ENCODE data around the gene SYN1.
A peak's percentile ranks its signal among the peaks of the same experiment; 100 is the strongest.
"Not testable (repeated sequence)": the region's sequence is repeated elsewhere in the genome, so short reads cannot be mapped to it uniquely, and the experiment has no call there.

The SYN1 gene

DNA sequence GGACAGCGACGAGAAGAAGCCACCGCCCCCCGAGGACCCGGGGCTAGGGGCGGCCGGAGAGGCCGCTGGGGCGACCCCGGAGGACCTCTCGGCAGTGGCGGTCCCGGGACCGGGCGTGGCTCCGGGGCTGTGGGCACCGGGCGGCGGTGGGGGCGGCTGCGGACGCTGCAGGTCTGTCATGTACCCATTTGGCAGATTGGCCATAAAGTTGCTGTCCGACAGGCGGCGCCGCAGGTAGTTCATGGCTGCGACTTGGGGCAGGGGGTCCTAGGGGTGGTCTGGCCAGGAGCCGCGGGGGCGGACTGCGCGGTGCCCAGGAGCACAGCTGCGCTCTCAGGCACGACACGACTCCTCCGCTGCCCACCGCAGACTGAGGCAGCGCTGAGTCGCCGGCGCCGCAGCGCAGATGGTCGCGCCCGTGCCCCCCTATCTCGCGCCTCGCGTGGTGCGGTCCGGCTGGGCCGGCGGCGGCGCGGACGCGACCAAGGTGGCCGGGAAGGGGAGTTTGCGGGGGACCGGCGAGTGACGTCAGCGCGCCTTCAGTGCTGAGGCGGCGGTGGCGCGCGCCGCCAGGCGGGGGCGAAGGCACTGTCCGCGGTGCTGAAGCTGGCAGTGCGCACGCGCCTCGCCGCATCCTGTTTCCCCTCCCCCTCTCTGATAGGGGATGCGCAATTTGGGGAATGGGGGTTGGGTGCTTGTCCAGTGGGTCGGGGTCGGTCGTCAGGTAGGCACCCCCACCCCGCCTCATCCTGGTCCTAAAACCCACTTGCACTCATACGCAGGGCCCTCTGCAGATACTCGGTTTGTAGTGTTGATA is at the start of gene SYN1:
SYN1 (minus strand) TSS at position 372 of the 817 bp plus-strand sequence; CDS start at position 243, 129 bp downstream.
- H3K4me3 ChIP-seq (ENCODE audit: low read depth in 1 of 2, low read length in 2 of 2): no peak within 1 kb of the TSS
- no peaks in the 10 kb centered on the region for H3K36me3 ChIP-seq (ENCODE audit: insufficient read depth, low read length)
- H3K27ac ChIP-seq (ENCODE audit: low read depth, low read length): no peak within 1 kb of the TSS
- no peak within 1 kb of the TSS for H3K9ac ChIP-seq (ENCODE audit: low read length)
- no peaks in the 10 kb centered on the region for H3K9me3 ChIP-seq (ENCODE audit: low read length)
- peaks cover 7 to 23% of the 10 kb centered on the region in 2 donors for H3K27me3 ChIP-seq (ENCODE audit: control insufficient read depth in 1 of 2, insufficient read depth in 2 of 2, low read length in 2 of 2)
- H3K4me1 ChIP-seq (ENCODE audit: insufficient read depth, low read length): no peaks in the 10 kb centered on the region

GRCh38 chrX:47665797-47666196 is 46.1 kb upstream of the SYN1 start:
- not testable (repeated sequence) for H3K9me3 ChIP-seq (ENCODE audit: low read length); H3K4me3 ChIP-seq (ENCODE audit: low read depth in 1 of 2, low read length in 2 of 2); H3K4me1 ChIP-seq (ENCODE audit: insufficient read depth, low read length); H3K27me3 ChIP-seq (ENCODE audit: control insufficient read depth in 1 of 2, insufficient read depth in 2 of 2, low read length in 2 of 2); H3K27ac ChIP-seq (ENCODE audit: low read depth, low read length); H3K36me3 ChIP-seq (ENCODE audit: insufficient read depth, low read length); H3K9ac ChIP-seq (ENCODE audit: low read length)

DNA sequence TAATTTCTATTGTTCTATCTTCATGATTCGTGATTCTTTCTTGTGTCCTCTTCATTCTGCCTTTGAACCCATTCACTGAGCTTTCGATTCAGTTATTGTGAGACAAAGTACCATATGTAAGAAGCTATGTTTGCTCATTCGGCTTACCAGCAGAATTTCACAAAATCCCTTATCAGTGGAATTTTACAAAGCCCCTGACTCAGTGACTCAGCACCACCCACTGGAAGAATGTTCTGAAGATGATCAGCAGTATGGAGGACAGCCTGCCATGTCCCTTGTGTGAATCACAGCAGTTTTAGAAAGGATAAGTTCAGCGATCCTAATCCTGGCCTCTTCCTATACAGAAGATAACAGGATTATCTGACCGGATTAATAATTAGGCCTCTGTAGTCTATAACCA is 45.1 kb upstream of the SYN1 start:
- Histone ChIP-seq H3K9ac (ENCODE audit: low read length) (no peak overlapping the region), H3K4me3 (ENCODE audit: low read depth in 1 of 2, low read length in 2 of 2) (no peak overlapping the region)

DNA sequence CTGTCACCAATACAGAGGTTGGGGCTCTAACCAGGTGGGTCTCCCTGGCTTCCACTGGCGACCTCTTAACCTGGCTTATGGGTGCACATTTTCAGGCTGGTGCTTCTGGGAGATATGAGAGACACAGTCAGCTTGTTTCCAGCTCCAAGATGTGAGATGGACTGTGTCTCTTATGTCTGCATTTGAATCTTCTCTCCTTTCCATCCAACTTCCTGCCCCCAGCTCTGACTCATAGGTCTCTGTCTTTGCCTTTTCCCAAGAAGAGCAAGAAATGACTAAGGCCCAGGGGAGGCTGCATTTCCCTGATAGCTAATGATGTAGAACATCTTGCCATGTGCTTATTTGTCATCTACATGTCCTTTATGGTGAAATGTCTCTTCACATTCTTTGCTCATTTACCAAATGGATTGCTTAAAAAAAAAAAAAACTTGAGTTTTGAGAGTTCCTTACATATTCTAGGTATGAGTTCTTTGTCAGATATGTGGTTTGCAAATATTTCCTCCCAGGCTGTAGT is 42.5 kb upstream of the SYN1 start:
- no peak overlapping the region for H3K27ac ChIP-seq (ENCODE audit: low read depth, low read length)
- H3K36me3 ChIP-seq (ENCODE audit: insufficient read depth, low read length): peaks cover 4% of the 10 kb centered on the region

More for the DNA sequence above, 45.1 kb upstream of the SYN1 start:
- Histone ChIP-seq H3K36me3 (ENCODE audit: insufficient read depth, low read length) (no peaks in the 10 kb centered on the region), H3K27me3 (ENCODE audit: control insufficient read depth in 1 of 2, insufficient read depth in 2 of 2, low read length in 2 of 2) (no peaks in the 10 kb centered on the region), H3K9me3 (ENCODE audit: low read length) (no peaks in the 10 kb centered on the region), H3K27ac (ENCODE audit: low read depth, low read length) (no peak overlapping the region), H3K4me1 (ENCODE audit: insufficient read depth, low read length) (no peaks in the 10 kb centered on the region)

GRCh38 chrX:47661539-47661938 is 41.9 kb upstream of the SYN1 start:
- Histone ChIP-seq H3K9me3 (ENCODE audit: low read length) (no peaks in the 10 kb centered on the region), H3K4me3 (ENCODE audit: low read depth in 1 of 2, low read length in 2 of 2) (no peak overlapping the region), H3K27ac (ENCODE audit: low read depth, low read length) (no peak overlapping the region), H3K4me1 (ENCODE audit: insufficient read depth, low read length) (peaks cover 3% of the 10 kb centered on the region), H3K27me3 (ENCODE audit: control insufficient read depth in 1 of 2, insufficient read depth in 2 of 2, low read length in 2 of 2) (peaks cover 0 to 4% of the 10 kb centered on the region in 2 donors), H3K36me3 (ENCODE audit: insufficient read depth, low read length) (peaks cover 10% of the 10 kb centered on the region), H3K9ac (ENCODE audit: low read length) (no peak overlapping the region)

More for the DNA sequence above, 42.5 kb upstream of the SYN1 start:
- peaks cover 3% of the 10 kb centered on the region for H3K4me1 ChIP-seq (ENCODE audit: insufficient read depth, low read length)
- no peak overlapping the region for H3K4me3 ChIP-seq (ENCODE audit: low read depth in 1 of 2, low read length in 2 of 2)
- no peak overlapping the region for H3K9ac ChIP-seq (ENCODE audit: low read length)
- no peaks in the 10 kb centered on the region for H3K9me3 ChIP-seq (ENCODE audit: low read length)
- H3K27me3 ChIP-seq (ENCODE audit: control insufficient read depth in 1 of 2, insufficient read depth in 2 of 2, low read length in 2 of 2): peaks cover 0 to 4% of the 10 kb centered on the region in 2 donors

- H3K4me3 ChIP-seq (ENCODE audit: low read depth in 1 of 2, low read length in 2 of 2): peak overlapping the region in 1 of 2 donors; percentile 60
Measured at GRCh38 chrX:47659421-47659726, 39.7 kb upstream of the SYN1 start.

DNA sequence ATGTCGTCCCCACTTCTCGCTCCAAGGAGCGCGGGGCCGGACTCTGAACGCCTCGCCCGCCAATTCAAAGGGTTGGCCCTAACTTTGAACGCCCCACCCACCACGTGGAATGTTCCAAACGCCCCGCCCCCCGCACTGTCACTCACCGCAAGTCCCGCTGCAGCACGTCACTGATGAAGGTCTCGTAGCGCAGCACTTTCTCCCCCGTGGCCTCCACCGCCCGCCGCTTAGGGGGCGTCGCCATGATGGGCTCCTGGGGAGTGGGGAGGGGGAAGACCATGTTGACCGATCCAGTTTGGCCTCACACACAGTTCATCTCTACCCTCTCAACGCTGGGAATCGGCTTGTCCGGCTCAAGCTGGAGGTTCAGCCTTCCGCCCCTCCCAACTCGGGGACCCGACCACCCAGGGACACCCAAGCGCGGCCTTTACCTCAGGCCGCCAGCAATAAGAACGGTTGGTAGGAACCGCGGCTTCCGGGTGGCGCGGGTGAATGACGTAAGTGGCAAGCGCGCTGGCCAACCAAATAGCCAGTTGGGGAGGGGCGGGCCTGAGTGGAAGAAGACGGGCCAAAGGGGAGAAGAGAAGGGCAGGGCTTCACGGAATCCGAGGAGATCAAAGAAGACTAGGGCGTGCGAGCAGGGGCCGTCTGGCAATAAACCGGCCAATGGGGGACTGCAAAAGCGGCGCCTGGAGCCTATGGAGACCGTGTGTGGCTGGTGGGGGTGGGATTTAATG is 39.2 kb upstream of the SYN1 start, which contains the start of gene UXT:
UXT (minus strand) TSS at position 497 of the 737 bp plus-strand sequence; CDS start at position 244, 253 bp downstream.
- Histone ChIP-seq H3K27ac (ENCODE audit: low read depth, low read length) (peak within 1 kb of the TSS; percentile 73), H3K9ac (ENCODE audit: low read length) (peak within 1 kb of the TSS; percentile 41), H3K4me1 (ENCODE audit: insufficient read depth, low read length) (peaks cover 3% of the 10 kb centered on the region), H3K4me3 (ENCODE audit: low read depth in 1 of 2, low read length in 2 of 2) (peak within 1 kb of the TSS; percentile 42 to 60), H3K27me3 (ENCODE audit: control insufficient read depth in 1 of 2, insufficient read depth in 2 of 2, low read length in 2 of 2) (peaks cover 0 to 4% of the 10 kb centered on the region in 2 donors), H3K36me3 (ENCODE audit: insufficient read depth, low read length) (peaks cover 22% of the 10 kb centered on the region), H3K9me3 (ENCODE audit: low read length) (no peaks in the 10 kb centered on the region)

More at GRCh38 chrX:47659421-47659726, 39.7 kb upstream of the SYN1 start:
- H3K9me3 ChIP-seq (ENCODE audit: low read length): no peaks in the 10 kb centered on the region
- H3K9ac ChIP-seq (ENCODE audit: low read length): peak overlapping the region; percentile 32
- peaks cover 20% of the 10 kb centered on the region for H3K36me3 ChIP-seq (ENCODE audit: insufficient read depth, low read length)
- peak overlapping the region; percentile 73 for H3K27ac ChIP-seq (ENCODE audit: low read depth, low read length)
- H3K27me3 ChIP-seq (ENCODE audit: control insufficient read depth in 1 of 2, insufficient read depth in 2 of 2, low read length in 2 of 2): peaks cover 0 to 4% of the 10 kb centered on the region in 2 donors
- H3K4me1 ChIP-seq (ENCODE audit: insufficient read depth, low read length): peaks cover 3% of the 10 kb centered on the region

DNA sequence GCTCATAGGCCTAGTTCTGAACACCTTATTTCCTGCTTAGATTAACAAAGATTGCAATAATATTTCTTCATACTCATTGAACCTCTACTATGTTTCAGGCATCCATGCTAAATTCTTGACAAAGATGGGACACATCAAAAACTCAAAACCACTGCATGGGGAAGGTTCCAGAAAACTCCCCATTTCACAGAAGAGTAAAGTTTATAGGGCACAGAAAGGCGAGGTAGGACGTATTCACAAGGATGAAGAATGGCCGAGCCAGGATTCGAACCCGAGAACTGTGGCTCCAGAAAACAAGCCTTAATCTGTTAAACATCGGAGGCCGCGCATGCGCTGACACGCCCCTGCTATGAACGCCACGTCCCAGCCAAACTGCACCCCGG is 38.6 kb upstream of the SYN1 start:
- H3K36me3 ChIP-seq (ENCODE audit: insufficient read depth, low read length): peaks cover 24% of the 10 kb centered on the region
- H3K27me3 ChIP-seq (ENCODE audit: control insufficient read depth in 1 of 2, insufficient read depth in 2 of 2, low read length in 2 of 2): peaks cover 0 to 4% of the 10 kb centered on the region in 2 donors
- H3K4me1 ChIP-seq (ENCODE audit: insufficient read depth, low read length): peaks cover 3% of the 10 kb centered on the region
- H3K9ac ChIP-seq (ENCODE audit: low read length): peak overlapping the region; percentile 41
- H3K27ac ChIP-seq (ENCODE audit: low read depth, low read length): peak overlapping the region; percentile 24
- peak overlapping the region; percentile 42 to 60 for H3K4me3 ChIP-seq (ENCODE audit: low read depth in 1 of 2, low read length in 2 of 2)
- no peaks in the 10 kb centered on the region for H3K9me3 ChIP-seq (ENCODE audit: low read length)

- Histone ChIP-seq H3K9ac (ENCODE audit: low read length) (no peak overlapping the region), H3K27me3 (ENCODE audit: control insufficient read depth in 1 of 2, insufficient read depth in 2 of 2, low read length in 2 of 2) (peaks cover 0 to 9% of the 10 kb centered on the region in 2 donors), H3K9me3 (ENCODE audit: low read length) (no peaks in the 10 kb centered on the region), H3K27ac (ENCODE audit: low read depth, low read length) (no peak overlapping the region), H3K4me3 (ENCODE audit: low read depth in 1 of 2, low read length in 2 of 2) (peak overlapping the region in 1 of 2 donors; percentile 59), H3K4me1 (ENCODE audit: insufficient read depth, low read length) (peaks cover 8% of the 10 kb centered on the region), H3K36me3 (ENCODE audit: insufficient read depth, low read length) (peaks cover 11% of the 10 kb centered on the region)
Measured at GRCh38 chrX:47651043-47651905, 31.6 kb upstream of the SYN1 start.

GRCh38 chrX:47650164-47651042 is 30.7 kb upstream of the SYN1 start, which contains the start of gene ELK1:
TSS of gene ELK1 (minus strand) at chrX:47650563. CDS start at chrX:47641441, 9,122 bp downstream.
- Histone ChIP-seq H3K27ac (ENCODE audit: low read depth, low read length) (peak within 1 kb of the TSS; percentile 50), H3K27me3 (ENCODE audit: control insufficient read depth in 1 of 2, insufficient read depth in 2 of 2, low read length in 2 of 2) (peaks cover 0 to 9% of the 10 kb centered on the region in 2 donors)

More at GRCh38 chrX:47650164-47651042, 30.7 kb upstream of the SYN1 start, which contains the start of gene ELK1:
- Histone ChIP-seq H3K36me3 (ENCODE audit: insufficient read depth, low read length) (peaks cover 4% of the 10 kb centered on the region), H3K9ac (ENCODE audit: low read length) (no peak within 1 kb of the TSS), H3K9me3 (ENCODE audit: low read length) (no peaks in the 10 kb centered on the region), H3K4me1 (ENCODE audit: insufficient read depth, low read length) (peaks cover 8% of the 10 kb centered on the region), H3K4me3 (ENCODE audit: low read depth in 1 of 2, low read length in 2 of 2) (peak within 1 kb of the TSS; percentile 49 to 59)

Data from muscle layer of colon (tissue), 2 donors.